ENCODE measurements around the gene CD19. TPM values are rescaled to one million over a fixed set of nuclear protein-coding genes. Genes with fewer than 3 reads are reported as not detected.
A peak's percentile ranks its signal among the peaks of the same experiment; 100 is the strongest.

The CD19 gene
- total RNA-seq, 2 donors from 2014 or later = 0.24 TPM; not detected in 1

- Histone ChIP-seq H3K27me3 (no peaks in the 10 kb centered on the region), H3K36me3 (peaks cover 40% of the 10 kb centered on the region), H3K27ac (no peak overlapping the region), H3K9me3 (peaks cover 0 to 10% of the 10 kb centered on the region in 2 donors), H3K4me1 (no peaks in the 10 kb centered on the region), H3K4me3 (peak overlapping the region in 1 of 2 donors; percentile 12)
- TF ChIP-seq CTCF (IDR thresholded peaks at IDR 0.05) = no peak
- DNase-seq (ENCODE audit: low spot score) = no peak
Observed at GRCh38 chr16:28985211-28986041, 53.7 kb downstream of the CD19 start.

- peaks cover 40% of the 10 kb centered on the region for H3K36me3 ChIP-seq
- H3K4me3 ChIP-seq = no peak overlapping the region
- no peaks in the 10 kb centered on the region for H3K4me1 ChIP-seq
- H3K27me3 ChIP-seq = no peaks in the 10 kb centered on the region
- TF ChIP-seq CTCF (IDR thresholded peaks at IDR 0.05) = no peak
- peaks cover 0 to 10% of the 10 kb centered on the region in 2 donors for H3K9me3 ChIP-seq
- DNase-seq (ENCODE audit: low spot score) = no peak
- no peak overlapping the region for H3K27ac ChIP-seq
Observed at GRCh38 chr16:28986046-28986445, 54.3 kb downstream of the CD19 start.

GRCh38 chr16:28986492-28986891, 54.7 kb downstream of the CD19 start:
- TF ChIP-seq CTCF (IDR thresholded peaks at IDR 0.05) = no peak
- no peaks in the 10 kb centered on the region for H3K4me1 ChIP-seq
- peaks cover 0 to 10% of the 10 kb centered on the region in 2 donors for H3K9me3 ChIP-seq
- peaks cover 40% of the 10 kb centered on the region for H3K36me3 ChIP-seq
- no peak overlapping the region for H3K27ac ChIP-seq
- H3K27me3 ChIP-seq = no peaks in the 10 kb centered on the region
- DNase-seq (ENCODE audit: low spot score) = no peak
- no peak overlapping the region for H3K4me3 ChIP-seq

- no peak overlapping the region for H3K27ac ChIP-seq
- no peaks in the 10 kb centered on the region for H3K4me1 ChIP-seq
- peaks cover 38% of the 10 kb centered on the region for H3K36me3 ChIP-seq
- H3K4me3 ChIP-seq = no peak overlapping the region
- no peak for TF ChIP-seq CTCF (IDR thresholded peaks at IDR 0.05)
- H3K9me3 ChIP-seq = peaks cover 0 to 10% of the 10 kb centered on the region in 2 donors
- DNase-seq (ENCODE audit: low spot score) = no peak
- no peaks in the 10 kb centered on the region for H3K27me3 ChIP-seq
Observed at GRCh38 chr16:28987170-28987853, 55.5 kb downstream of the CD19 start.

Other genes starting within 250 kb of the CD19 start
- gene EIF3C, start 220.5 kb upstream of the CD19 start, total RNA-seq = 100 to 1,000 TPM; 161 to 202 TPM
- gene NPIPB9, start 180.2 kb upstream of the CD19 start, total RNA-seq = under 1 TPM in 1 of 2 donors, not detected in 1; 0.70 TPM
- 10 to 100 TPM; 26.0 to 55.1 TPM for gene ATXN2L, start 109.0 kb upstream of the CD19 start, total RNA-seq
- 100 to 1,000 TPM; 122 to 165 TPM for gene TUFM, start 85.6 kb upstream of the CD19 start, total RNA-seq
- 10 to 100 TPM; 31.9 to 36.7 TPM for gene SH2B1, start 68.1 kb upstream of the CD19 start, total RNA-seq
- gene ATP2A1, start 53.5 kb upstream of the CD19 start, total RNA-seq = under 1 TPM in 1 of 2 donors, not detected in 1; 0.26 TPM
- gene RABEP2, start 6.7 kb upstream of the CD19 start, total RNA-seq = 10 to 100 TPM; 18.2 to 22.5 TPM
- 10 to 100 TPM; 10.6 to 13.0 TPM for gene NFATC2IP, start 19.0 kb downstream of the CD19 start, total RNA-seq
- gene SPNS1, start 42.8 kb downstream of the CD19 start, total RNA-seq = 10 to 100 TPM; 11.9 to 12.8 TPM
- 1 to 10 TPM in 1 of 2 donors, under 1 TPM in 1; 0.98 to 1.3 TPM for gene LAT, start 53.1 kb downstream of the CD19 start, total RNA-seq